Fibroblast of upper back skin (primary cell): ENCODE measurements around the gene EIF3J.
A peak's percentile ranks its signal among the peaks of the same experiment; 100 is the strongest.
"Not testable (repeated sequence)": the region's sequence is repeated elsewhere in the genome, so short reads cannot be mapped to it uniquely, and the experiment has no call there.

Source experiments
- DNase-seq: peaks from one replicate; pipeline ENCODE4 v3.0.0-alpha.2; 2013

Gene EIF3J

GRCh38 chr15:44544745-44545144, 7.8 kb downstream of the EIF3J start:
- DNase-seq = not testable (repeated sequence)

GRCh38 chr15:44545913-44546802, 9.2 kb downstream of the EIF3J start:
- DNase-seq = peak; percentile 6

GRCh38 chr15:44549152-44549551, 12.2 kb downstream of the EIF3J start:
- DNase-seq = not testable (repeated sequence)

DNA sequence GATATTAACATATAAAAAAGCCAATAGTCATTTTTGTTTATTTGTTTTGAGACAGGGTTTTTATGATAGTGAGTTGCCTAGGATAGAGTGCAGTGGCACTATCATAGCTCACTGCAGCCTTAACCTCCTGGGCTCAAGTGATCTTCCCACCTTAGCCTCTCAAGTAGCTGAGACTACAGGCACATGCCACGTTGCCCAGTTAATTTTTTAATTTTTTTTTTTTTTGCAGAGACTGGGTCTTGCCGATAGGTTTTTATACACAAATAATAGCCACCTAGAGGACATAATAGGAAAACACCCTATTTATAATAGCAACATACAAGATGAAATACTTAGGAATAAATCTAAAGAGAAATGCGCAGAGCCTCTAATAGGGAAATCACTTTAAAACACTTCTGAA, 13.3 kb downstream of the EIF3J start:
- peak; percentile 38 for DNase-seq

DNA sequence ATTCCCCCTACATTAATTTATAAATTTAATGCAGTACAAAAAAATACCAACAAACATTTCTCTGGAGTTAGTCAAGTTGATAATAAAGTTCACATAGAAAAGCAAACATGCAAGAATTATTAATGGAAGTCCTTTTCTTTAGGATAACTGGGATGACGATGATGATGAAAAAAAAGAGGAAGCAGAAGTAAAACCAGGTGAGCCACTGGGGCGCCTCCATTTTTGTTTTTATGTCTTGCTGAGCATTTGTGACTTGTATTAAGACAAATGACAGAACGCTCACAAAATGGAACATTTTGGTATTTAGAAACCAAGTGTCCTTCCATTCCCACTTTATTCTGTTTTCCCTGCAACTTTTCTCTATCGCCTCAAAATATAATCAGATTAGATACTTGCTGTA, 13.8 kb downstream of the EIF3J start:
- DNase-seq = no peak

GRCh38 chr15:44554934-44555723, 18.2 kb downstream of the EIF3J start:
- DNase-seq = no peak

- not testable (repeated sequence) for DNase-seq
These were observed 24.0 kb downstream of the EIF3J start for GRCh38 chr15:44560926-44561325.

DNA sequence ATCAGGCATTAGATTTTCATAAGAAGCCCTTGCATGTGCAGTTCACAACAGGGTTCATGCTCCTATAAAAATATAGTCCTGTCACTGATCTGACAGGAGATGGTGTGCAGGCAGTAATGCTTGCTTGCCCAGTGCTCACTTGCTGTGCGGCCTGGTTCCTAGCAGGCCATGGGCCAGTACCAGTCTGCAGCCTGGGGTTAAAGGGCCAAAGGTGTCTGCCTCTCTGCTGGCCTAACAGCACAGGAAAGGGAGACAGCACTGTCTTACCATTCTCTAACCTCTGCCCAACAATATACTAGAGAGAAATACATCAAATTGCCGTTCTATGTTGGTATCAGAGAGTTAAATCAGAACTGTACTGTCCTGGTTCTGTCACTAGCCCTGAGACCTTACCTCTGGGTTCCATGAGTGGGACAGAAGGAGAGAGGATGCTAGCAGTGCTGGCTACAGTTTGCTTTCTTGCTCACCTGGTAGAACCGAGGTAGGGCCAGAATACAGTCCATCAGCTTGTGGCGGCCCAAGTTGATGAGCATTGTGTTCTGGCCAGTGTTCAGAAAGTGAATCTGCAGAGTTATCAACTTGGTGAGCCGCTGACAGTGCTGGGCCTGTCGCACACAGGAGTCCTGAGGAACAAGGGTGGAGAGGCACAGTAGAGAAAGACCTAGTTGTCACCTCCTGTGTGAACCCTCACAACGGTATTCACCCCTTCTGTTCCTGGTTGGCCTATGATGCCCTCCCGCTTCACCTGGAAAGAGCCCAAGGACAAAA, 28.6 kb downstream of the EIF3J start:
- DNase-seq = no peak

- DNase-seq = no peak
These were observed 29.2 kb downstream of the EIF3J start for GRCh38 chr15:44566155-44566540.

- no peak for DNase-seq
These were observed 31.4 kb downstream of the EIF3J start for GRCh38 chr15:44568338-44568737.

- DNase-seq = no peak
These were observed 32.4 kb downstream of the EIF3J start for GRCh38 chr15:44569316-44569715.

- no peak for DNase-seq
These were observed 33.4 kb downstream of the EIF3J start for GRCh38 chr15:44570361-44570760.

DNA sequence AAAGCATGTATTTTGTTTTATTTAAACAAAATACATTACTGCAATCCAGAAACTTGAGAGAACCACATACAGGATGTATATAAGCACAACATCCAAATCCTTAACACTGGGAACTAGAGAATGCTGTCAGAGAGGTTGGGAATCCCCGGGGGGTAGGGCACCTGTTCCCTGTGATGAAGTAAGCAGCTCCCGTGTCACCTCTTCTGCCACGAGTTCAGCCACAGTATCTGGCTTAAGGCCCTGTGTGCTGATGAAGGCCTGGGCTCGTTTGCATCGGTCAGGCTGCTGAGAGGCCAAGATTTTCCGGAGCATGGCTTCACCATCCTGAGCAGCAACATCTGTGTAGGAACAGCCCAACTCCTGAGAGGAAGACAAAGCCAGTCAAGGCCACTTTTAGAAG, 36.4 kb downstream of the EIF3J start:
- no peak for DNase-seq

DNA sequence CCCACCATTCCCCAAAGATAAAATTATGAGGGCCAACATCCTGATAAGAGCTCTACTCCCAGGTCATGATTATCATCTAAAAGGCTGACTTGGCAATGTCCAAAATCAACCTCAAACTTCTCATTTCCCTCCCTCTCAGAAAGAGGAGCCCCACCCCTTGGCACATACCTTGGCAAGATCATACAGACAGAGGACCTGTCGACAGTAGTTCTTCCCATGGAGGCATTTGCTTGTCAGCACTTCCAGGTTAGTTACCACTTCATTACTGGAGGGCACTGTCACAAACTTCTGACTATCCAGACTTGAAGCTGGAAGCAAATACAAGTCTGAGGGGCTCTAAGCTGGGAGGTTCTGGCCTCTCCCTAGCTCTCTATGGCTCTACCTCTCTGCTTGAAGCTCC, 37.8 kb downstream of the EIF3J start:
- DNase-seq = no peak

GRCh38 chr15:44580105-44580504, 43.2 kb downstream of the EIF3J start:
- DNase-seq = no peak

DNA sequence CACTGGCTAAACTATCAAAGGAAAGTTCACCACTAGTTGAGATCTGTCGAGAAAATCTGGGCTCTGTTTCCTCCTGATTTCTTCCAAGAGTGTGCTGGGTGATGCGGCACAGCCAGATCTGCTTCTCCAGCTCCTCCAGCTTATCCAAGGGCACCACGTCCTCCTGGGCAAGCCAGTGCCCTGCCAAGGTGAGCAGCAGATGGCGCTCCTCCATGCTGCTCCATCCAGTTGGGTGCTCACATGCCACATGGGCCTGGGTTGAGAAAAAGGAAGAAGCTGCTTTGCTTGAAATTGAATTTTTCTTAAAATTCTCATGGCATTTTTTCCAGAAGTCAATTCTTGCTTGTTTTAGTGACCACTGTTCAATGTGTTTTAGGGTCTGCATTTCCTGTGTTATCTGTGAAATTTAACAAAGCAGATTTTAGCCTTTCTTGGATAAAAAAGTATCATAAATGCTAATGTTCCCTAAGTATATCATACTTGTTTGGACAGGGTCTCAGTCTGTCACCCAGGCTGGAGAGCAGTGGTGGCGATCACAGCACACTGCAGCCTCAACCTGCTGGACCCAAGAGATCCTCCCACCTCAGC, 47.3 kb downstream of the EIF3J start:
- peak; percentile 6 for DNase-seq

- DNase-seq = no peak
These were observed 48.7 kb downstream of the EIF3J start for GRCh38 chr15:44585633-44586032.

GRCh38 chr15:44588541-44588940, 51.6 kb downstream of the EIF3J start:
- no peak for DNase-seq

DNA sequence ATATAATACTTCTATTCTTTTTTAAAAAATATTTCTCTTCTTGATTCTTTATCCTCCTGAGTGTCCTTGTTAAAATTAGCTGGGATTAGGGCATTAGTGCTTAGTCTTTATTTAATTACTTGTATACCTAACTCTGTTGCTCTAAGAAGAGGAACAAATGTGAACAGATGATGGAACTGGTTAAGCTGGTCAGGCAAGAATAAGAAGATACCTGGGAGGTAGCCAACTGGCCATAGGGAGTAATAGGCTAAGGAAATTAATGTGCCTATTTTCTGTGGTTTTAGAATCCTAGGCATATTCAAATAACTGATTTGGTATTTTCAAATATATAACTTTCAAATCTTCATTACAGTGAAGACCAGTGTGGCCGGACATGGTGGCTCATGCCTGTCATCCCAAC, 54.4 kb downstream of the EIF3J start:
- DNase-seq = no peak

- DNase-seq = peak; percentile 10
These were observed 56.2 kb downstream of the EIF3J start for GRCh38 chr15:44593042-44593736.

DNA sequence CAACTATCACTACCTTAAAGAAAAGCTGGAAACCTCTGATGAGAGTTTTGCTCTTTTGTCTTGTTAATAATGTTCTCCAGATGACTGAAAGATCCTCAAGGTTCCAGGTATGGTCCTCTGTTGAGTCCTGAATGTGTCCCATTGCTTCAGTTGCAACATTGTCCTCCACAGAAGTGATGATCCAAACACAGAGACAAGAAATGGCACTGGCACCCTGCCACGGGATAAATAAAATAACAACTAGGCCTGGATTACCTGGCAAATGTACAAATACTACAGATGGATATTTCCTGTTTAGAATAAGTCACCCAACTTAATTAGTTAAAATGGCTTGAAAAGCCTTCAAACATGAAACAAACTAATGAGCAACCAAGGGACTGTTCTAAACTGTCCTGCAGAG, 58.3 kb downstream of the EIF3J start:
- DNase-seq = no peak
